ENCODE results near the gene GABPB1. TPM values are rescaled to one million over a fixed set of nuclear protein-coding genes. Genes with fewer than 3 reads are reported as not detected.

Gene GABPB1
- polyA plus RNA-seq, 1 of the 3 experiments (the other 2 are of a cell fraction): 12.8 TPM

- H3K9ac ChIP-seq: no peak overlapping the region
- no peaks in the 10 kb centered on the region for H3F3A ChIP-seq (replicated peaks; ENCODE audit: insufficient read depth)
- H3K36me3 ChIP-seq (replicated peaks in 1 of 2; ENCODE audit: control insufficient read depth in 1 of 2, insufficient read depth in 2 of 2, low read length in 1 of 2): no peaks in the 10 kb centered on the region
- no peaks in the 10 kb centered on the region for H3K4me1 ChIP-seq (ENCODE audit: control insufficient read depth in 1 of 2, insufficient read depth in 2 of 2, low read depth in 1 of 2, low read length in 1 of 2)
- TF ChIP-seq, protein P1, sequence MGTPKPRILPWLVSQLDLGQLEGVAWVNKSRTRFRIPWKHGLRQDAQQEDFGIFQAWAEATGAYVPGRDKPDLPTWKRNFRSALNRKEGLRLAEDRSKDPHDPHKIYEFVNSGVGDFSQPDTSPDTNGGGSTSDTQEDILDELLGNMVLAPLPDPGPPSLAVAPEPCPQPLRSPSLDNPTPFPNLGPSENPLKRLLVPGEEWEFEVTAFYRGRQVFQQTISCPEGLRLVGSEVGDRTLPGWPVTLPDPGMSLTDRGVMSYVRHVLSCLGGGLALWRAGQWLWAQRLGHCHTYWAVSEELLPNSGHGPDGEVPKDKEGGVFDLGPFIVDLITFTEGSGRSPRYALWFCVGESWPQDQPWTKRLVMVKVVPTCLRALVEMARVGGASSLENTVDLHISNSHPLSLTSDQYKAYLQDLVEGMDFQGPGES (IDR thresholded peaks at IDR 0.05; ENCODE audit: low read depth, low read length): no peak
- TF ChIP-seq EP300 (IDR thresholded peaks at IDR 0.05; ENCODE audit: borderline replicate concordance in 1 of 2, low read depth in 1 of 2, low read length in 1 of 2) (no peak), USF1 (IDR thresholded peaks at IDR 0.05; ENCODE audit: borderline replicate concordance, low read depth) (no peak), RCOR1 (IDR thresholded peaks at IDR 0.05; ENCODE audit: low read length) (no peak), CHD2 (IDR thresholded peaks at IDR 0.05; ENCODE audit: low read length, partially characterized antibody) (no peak), RXRA (IDR thresholded peaks at IDR 0.05; ENCODE audit: borderline replicate concordance, low read depth) (no peak), RFX5 (IDR thresholded peaks at IDR 0.05; ENCODE audit: low read length) (no peak), TAF1 (IDR thresholded peaks at IDR 0.05; ENCODE audit: borderline replicate concordance, low read depth, low read length) (no peak), SMC3 (IDR thresholded peaks at IDR 0.05; ENCODE audit: low read depth, low read length) (no peak), SIN3A (IDR thresholded peaks at IDR 0.05; ENCODE audit: borderline replicate concordance, low read depth, low read length) (no peak), ELF1 (IDR thresholded peaks at IDR 0.05) (no peak), MXI1 (IDR thresholded peaks at IDR 0.05; ENCODE audit: low read depth, low read length) (no peak), TCF12 (IDR thresholded peaks at IDR 0.05) (no peak), GATA2 (CRISPR knock-in tag; IDR thresholded peaks at IDR 0.05) (no peak), JUND (IDR thresholded peaks at IDR 0.05) (no peak), FOXJ3 (CRISPR knock-in tag; IDR thresholded peaks at IDR 0.05) (no peak), MEF2A (IDR thresholded peaks at IDR 0.05; ENCODE audit: borderline replicate concordance, low read depth) (no peak)
- TF ChIP-seq, protein P2, sequence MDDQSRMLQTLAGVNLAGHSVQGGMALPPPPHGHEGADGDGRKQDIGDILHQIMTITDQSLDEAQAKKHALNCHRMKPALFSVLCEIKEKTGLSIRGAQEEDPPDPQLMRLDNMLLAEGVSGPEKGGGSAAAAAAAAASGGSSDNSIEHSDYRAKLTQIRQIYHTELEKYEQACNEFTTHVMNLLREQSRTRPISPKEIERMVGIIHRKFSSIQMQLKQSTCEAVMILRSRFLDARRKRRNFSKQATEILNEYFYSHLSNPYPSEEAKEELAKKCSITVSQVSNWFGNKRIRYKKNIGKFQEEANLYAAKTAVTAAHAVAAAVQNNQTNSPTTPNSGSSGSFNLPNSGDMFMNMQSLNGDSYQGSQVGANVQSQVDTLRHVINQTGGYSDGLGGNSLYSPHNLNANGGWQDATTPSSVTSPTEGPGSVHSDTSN (IDR thresholded peaks at IDR 0.05): no peak
- TF ChIP-seq, protein P3, sequence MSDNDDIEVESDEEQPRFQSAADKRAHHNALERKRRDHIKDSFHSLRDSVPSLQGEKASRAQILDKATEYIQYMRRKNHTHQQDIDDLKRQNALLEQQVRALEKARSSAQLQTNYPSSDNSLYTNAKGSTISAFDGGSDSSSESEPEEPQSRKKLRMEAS (IDR thresholded peaks at IDR 0.05; ENCODE audit: low read depth): no peak
- TF ChIP-seq, protein P4, sequence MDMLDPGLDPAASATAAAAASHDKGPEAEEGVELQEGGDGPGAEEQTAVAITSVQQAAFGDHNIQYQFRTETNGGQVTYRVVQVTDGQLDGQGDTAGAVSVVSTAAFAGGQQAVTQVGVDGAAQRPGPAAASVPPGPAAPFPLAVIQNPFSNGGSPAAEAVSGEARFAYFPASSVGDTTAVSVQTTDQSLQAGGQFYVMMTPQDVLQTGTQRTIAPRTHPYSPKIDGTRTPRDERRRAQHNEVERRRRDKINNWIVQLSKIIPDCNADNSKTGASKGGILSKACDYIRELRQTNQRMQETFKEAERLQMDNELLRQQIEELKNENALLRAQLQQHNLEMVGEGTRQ (IDR thresholded peaks at IDR 0.05; ENCODE audit: borderline replicate concordance, low read depth, low read length): no peak
- H3K9me3 ChIP-seq: no peaks in the 10 kb centered on the region
- no peaks in the 10 kb centered on the region for H3K9me2 ChIP-seq
- no peaks in the 10 kb centered on the region for H3K79me2 ChIP-seq (ENCODE audit: insufficient read depth)
- 63% methylated on average over 5 of the region's 5 CpGs for WGBS (ENCODE audit: low lambda C conversion rate)
- DNase-seq: no peak
- H4K20me1 ChIP-seq (ENCODE audit: insufficient read depth): no peaks in the 10 kb centered on the region
- H3K4me2 ChIP-seq: no peak overlapping the region
- H3K4me3 ChIP-seq (ENCODE audit: low read depth in 2 of 2, low read length in 1 of 2): no peak overlapping the region
- H3K27me3 ChIP-seq (ENCODE audit: insufficient read depth): no peaks in the 10 kb centered on the region
- CTCF ChIA-PET: interaction anchor here (0.7 kb wide), 1 partner anchor 9 kb away, joined by 3 read pairs; no protein-coding TSS in a partner anchor
- no peak overlapping the region for H2AFZ ChIP-seq (ENCODE audit: low read depth)
- POLR2A ChIA-PET: interaction anchor here (0.7 kb wide), 1 partner anchor 955 kb away, joined by 4 read pairs; no protein-coding TSS in a partner anchor
- H3K27ac ChIP-seq (ENCODE audit: low read depth in 2 of 2, low read length in 1 of 2): no peak overlapping the region
Observed at GRCh38 chr15:50259276-50259675, 95.7 kb downstream of the GABPB1 start.
